DND-41 (cell line): ENCODE data around the gene DOC2A.

Source experiments
- EZH2 ChIP-seq: IDR thresholded peaks from 3 replicates; pipeline ENCODE4 v1.6.1; 2012; ENCODE audit warnings: borderline replicate concordance, low read depth, mild to moderate bottlenecking, moderate library complexity, low read length, inconsistent platforms; ENCODE audit not compliant: severe bottlenecking
- TF ChIP-seq, protein P1 (sequence below): IDR thresholded peaks from 2 replicates; pipeline ENCODE4 v1.5.1; 2012; ENCODE audit warnings: borderline replicate concordance, low read length, moderate library complexity, mild to moderate bottlenecking; ENCODE audit not compliant: poor library complexity, severe bottlenecking; ENCODE audit errors: extremely low read depth

DNA sequence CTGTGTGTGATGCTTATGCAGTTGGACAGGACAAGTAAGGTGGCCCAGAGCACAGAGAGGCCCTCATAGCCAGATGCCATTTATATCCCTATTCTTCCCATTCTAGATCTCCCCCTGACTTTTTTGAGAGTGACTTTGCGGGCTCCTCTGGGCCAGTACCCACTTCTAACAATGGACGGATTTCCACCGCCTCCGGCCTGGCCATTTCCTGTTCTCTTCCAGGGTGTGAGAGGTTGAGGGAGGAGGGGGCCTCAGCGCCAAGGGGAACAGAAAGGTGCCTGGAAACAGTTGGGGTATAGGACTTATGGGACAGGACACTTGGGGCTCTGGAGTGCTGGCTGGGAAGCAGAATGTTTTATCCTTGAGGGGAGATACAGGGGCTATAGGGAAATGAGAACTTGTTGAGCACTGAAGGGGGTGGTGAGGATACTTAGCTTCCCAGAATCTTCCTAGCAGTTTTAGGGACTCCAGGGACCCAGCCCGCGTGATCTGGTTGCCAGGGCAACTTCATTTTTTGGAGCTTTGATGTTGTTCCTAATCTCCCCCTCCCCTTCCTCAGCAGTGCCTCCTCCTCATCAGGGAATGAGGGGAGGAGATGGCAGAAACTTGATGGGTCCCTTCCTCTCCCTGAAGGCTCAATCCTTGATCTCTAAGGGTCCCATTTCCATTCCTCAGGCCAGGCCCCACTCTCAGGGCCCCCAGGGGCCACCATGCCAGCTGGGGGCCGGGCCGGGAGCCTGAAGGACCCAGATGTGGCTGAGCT lies 33.6 kb downstream of the DOC2A start:
- TF ChIP-seq, protein P1, sequence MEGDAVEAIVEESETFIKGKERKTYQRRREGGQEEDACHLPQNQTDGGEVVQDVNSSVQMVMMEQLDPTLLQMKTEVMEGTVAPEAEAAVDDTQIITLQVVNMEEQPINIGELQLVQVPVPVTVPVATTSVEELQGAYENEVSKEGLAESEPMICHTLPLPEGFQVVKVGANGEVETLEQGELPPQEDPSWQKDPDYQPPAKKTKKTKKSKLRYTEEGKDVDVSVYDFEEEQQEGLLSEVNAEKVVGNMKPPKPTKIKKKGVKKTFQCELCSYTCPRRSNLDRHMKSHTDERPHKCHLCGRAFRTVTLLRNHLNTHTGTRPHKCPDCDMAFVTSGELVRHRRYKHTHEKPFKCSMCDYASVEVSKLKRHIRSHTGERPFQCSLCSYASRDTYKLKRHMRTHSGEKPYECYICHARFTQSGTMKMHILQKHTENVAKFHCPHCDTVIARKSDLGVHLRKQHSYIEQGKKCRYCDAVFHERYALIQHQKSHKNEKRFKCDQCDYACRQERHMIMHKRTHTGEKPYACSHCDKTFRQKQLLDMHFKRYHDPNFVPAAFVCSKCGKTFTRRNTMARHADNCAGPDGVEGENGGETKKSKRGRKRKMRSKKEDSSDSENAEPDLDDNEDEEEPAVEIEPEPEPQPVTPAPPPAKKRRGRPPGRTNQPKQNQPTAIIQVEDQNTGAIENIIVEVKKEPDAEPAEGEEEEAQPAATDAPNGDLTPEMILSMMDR = no peak
- TF ChIP-seq EZH2 = no peak
